Prostate gland (tissue), 2 donors: Measurements from ENCODE around the gene RASL10B.
A peak's percentile ranks its signal among the peaks of the same experiment; 100 is the strongest.

Experiments
- CTCF ChIP-seq, 4 experiments: fragments of 200-600 bp in 2 of 4; fragments of 450-650 bp in 2 of 4; sonication (generic) in 2 of 4; IDR thresholded peaks; 1 replicate in 3 of 4; 2 replicates in 1 of 4; pipeline ENCODE4 v1.5.1; 2016 to 2019; ENCODE audit warnings: antibody characterized with exemption in 4 of 4, mild to moderate bottlenecking in 2 of 4, moderate library complexity in 2 of 4
- POLR2A ChIP-seq: fragments of 450-650 bp; IDR thresholded peaks from one replicate; pipeline ENCODE4 v1.6.1; 2016; ENCODE audit warnings: antibody characterized with exemption, mild to moderate bottlenecking
- POLR2AphosphoS5 ChIP-seq: sonication (generic); formaldehyde crosslinking; IDR thresholded peaks from one replicate; pipeline ENCODE4 v1.6.1; 2017; ENCODE audit warnings: antibody characterized with exemption

- TF ChIP-seq CTCF (IDR thresholded peaks at IDR 0.05) (no peak), POLR2AphosphoS5 (peak; percentile 86), POLR2A (no peak)
Observed at GRCh38 chr17:35716897-35717465, 14.5 kb upstream of the RASL10B start.
